ENCODE measurements around the gene CDYL. TPM values are rescaled to one million over a fixed set of nuclear protein-coding genes. Genes with fewer than 3 reads are reported as not detected.
"Not testable (repeated sequence)": the region's sequence is repeated elsewhere in the genome, so short reads cannot be mapped to it uniquely, and the experiment has no call there.

CDYL gene
- total RNA-seq, 6 experiments from 2014 or later: 28.4 to 34.8 (median 33.8) TPM

DNA sequence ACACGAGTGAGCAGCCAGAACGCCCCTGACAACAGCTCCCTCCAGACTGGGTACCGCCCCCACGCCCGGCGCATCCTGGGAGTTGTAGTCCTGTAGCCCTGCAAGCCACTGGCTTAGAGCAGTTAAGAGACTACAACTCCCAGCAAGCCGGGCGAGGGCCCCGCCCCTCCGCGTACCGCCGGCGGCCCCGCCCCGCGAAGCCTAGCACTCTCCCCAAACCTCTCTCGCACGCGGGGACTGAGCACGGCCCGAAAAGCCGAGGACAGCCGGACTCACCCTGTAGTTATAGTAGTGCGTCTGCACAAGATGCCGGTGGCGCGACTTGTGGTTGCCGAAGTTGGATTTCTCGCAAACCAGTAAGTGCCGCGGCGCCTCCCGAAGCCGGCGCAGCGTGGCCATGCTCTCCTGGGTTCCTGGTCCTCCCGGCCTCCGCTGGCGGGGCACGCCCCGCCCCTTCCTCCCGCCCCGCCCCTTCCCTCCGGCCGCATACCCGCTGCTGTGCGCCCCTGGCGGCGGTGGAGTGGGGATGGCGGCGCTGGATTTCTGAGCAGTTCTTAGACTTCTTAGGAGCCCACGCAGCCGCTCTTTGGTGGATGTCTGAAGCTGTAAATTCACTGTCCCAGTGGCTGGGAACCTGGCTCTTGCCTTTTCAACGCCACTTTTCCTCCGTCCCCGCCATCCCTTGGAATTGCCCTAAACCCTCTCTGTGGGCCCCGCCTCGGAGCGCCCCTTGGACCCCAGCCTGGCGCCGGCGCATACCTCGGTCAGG is 227.6 kb downstream of the CDYL start, which contains the start of gene RPP40:
TSS of gene RPP40 (minus strand) at position 434 of the 769 bp plus-strand sequence. CDS start at position 399, 35 bp downstream.
- peak within 1 kb of the TSS; percentile 95 for H3K4me3 Mint-ChIP-seq
- peaks cover 9% of the 10 kb centered on the region; the same call in 1 of the 2 replicates for H3K36me3 Mint-ChIP-seq (ENCODE audit: low read depth)
- DNase-seq: peak; percentile 97
- TF ChIP-seq, protein P1, sequence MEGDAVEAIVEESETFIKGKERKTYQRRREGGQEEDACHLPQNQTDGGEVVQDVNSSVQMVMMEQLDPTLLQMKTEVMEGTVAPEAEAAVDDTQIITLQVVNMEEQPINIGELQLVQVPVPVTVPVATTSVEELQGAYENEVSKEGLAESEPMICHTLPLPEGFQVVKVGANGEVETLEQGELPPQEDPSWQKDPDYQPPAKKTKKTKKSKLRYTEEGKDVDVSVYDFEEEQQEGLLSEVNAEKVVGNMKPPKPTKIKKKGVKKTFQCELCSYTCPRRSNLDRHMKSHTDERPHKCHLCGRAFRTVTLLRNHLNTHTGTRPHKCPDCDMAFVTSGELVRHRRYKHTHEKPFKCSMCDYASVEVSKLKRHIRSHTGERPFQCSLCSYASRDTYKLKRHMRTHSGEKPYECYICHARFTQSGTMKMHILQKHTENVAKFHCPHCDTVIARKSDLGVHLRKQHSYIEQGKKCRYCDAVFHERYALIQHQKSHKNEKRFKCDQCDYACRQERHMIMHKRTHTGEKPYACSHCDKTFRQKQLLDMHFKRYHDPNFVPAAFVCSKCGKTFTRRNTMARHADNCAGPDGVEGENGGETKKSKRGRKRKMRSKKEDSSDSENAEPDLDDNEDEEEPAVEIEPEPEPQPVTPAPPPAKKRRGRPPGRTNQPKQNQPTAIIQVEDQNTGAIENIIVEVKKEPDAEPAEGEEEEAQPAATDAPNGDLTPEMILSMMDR (IDR thresholded peaks at IDR 0.05): peak; percentile 93
- H3K27ac Mint-ChIP-seq: peak within 1 kb of the TSS; percentile 97
- no peaks in the 10 kb centered on the region for H3K9me3 Mint-ChIP-seq
- peaks cover 1% of the 10 kb centered on the region; the same call in 1 of the 2 replicates for H3K27me3 Mint-ChIP-seq (ENCODE audit: insufficient read depth)
- H3K4me1 Mint-ChIP-seq (ENCODE audit: low read depth): peaks cover 18% of the 10 kb centered on the region

DNA sequence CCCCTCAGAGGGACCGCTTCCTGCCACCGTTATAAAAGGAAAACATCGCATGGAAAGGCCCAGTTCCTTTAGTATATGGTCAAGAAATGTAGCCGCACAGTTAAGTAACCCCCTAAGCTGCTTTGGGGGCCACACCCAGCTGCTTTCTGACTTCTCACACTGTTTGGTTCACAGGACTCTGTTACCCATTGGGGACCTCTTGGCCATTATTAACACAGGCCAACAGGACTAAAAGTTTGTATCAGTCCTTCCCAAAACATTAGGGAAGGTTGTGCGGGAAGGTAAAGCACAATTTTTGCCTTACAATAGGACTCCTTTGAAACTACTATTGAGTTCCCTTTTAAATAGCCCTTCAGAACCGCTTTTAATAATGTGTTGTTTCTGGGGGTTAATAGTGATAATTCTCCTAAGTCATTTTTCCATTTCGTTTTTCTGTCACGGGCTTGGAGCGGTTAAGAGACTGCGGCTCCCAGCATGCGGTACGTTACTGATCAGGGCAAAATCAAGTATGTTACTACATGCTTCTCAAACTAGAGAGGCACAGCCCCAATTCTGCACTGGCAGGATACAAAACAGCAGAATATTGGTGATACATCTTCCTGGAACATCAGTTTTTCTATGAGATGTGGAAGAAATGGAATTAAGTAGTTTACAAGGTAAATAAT is 228.3 kb downstream of the CDYL start:
- DNase-seq: no peak
- peaks cover 9% of the 10 kb centered on the region; the same call in 1 of the 2 replicates for H3K36me3 Mint-ChIP-seq (ENCODE audit: low read depth)
- peak overlapping the region; percentile 95 for H3K4me3 Mint-ChIP-seq
- peaks cover 1% of the 10 kb centered on the region; the same call in 1 of the 2 replicates for H3K27me3 Mint-ChIP-seq (ENCODE audit: insufficient read depth)
- H3K27ac Mint-ChIP-seq: peak overlapping the region; percentile 97
- TF ChIP-seq, protein P1 (IDR thresholded peaks at IDR 0.05): no peak
- H3K9me3 Mint-ChIP-seq: no peaks in the 10 kb centered on the region
- peaks cover 18% of the 10 kb centered on the region for H3K4me1 Mint-ChIP-seq (ENCODE audit: low read depth)

DNA sequence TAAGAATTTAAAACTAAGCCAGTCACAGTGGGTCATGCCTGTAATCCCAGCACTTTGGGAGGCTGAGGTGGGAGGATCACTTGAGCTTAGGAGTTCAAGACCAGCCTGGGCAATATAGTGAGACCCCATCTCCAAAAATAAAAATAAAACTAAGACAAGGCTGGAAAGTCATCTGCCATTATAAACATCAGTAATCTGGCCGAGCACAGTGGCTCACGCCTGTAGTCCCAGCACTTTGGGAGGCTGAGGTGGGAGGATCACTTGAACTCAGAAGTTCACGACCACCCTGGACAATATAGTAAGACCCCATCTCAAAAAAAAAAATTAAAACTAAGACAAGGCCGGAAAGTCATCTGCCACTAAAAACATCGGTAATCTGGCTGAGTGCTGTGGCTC is 228.8 kb downstream of the CDYL start:
- Mint-ChIP-seq H3K4me3 (peak overlapping the region; percentile 95; the same call in 1 of the 2 replicates), H3K4me1 (ENCODE audit: low read depth) (peaks cover 18% of the 10 kb centered on the region)
- not testable (repeated sequence) for H3K27ac Mint-ChIP-seq; H3K36me3 Mint-ChIP-seq (ENCODE audit: low read depth); H3K9me3 Mint-ChIP-seq; DNase-seq; H3K27me3 Mint-ChIP-seq (ENCODE audit: insufficient read depth)

Other genes with a start within 250 kb of the CDYL start
- 10 to 100 TPM; 11.2 to 18.2 (median 16.8) TPM for gene RPP40, start 227.6 kb downstream of the CDYL start, total RNA-seq (2021; fragmentation: NEBNext Ultra II Directional; extraction: Animal tissue kit (Norgen Biotek cat#: 25700))

All from HFFc6 (cell line).